Activated CD4-positive, alpha-beta T cell treated with anti-CD3 and anti-CD28 coated beads, Interleukin-2, amount 10 ng/mL, durations not matched to agents 24 days and 14 days (primary cell): Measurements from ENCODE around the gene GDNF. TPM values are rescaled to one million over a fixed set of nuclear protein-coding genes. Genes with fewer than 3 reads are reported as not detected.

Experiments used
- DNase-seq: peaks from one replicate; pipeline ENCODE4 v3.0.0; 2022
- H3K27ac Mint-ChIP-seq: one replicate; pipeline ENCODE4 v1.8.0; 2022; ENCODE audit warnings: mild to moderate bottlenecking, mixed read lengths
- H3K27me3 Mint-ChIP-seq: one replicate; pipeline ENCODE4 v1.8.0; 2022; ENCODE audit warnings: mixed read lengths
- H3K36me3 Mint-ChIP-seq: one replicate; pipeline ENCODE4 v1.8.0; 2022; ENCODE audit warnings: low read depth, mild to moderate bottlenecking, mixed read lengths
- H3K4me1 Mint-ChIP-seq: one replicate; pipeline ENCODE4 v1.8.0; 2021; ENCODE audit warnings: mixed read lengths
- H3K4me3 Mint-ChIP-seq: one replicate; pipeline ENCODE4 v1.8.0; 2022; ENCODE audit warnings: mild to moderate bottlenecking, moderate library complexity, mixed read lengths
- H3K9me3 Mint-ChIP-seq: one replicate; pipeline ENCODE4 v1.8.0; 2021; ENCODE audit warnings: mixed read lengths
- intact Hi-C: fragments of 100-400 bp; cut with micrococcal nuclease; formaldehyde crosslinking; loops from one replicate; pipeline ENCODE4 v1.15.1; 2023
- total RNA-seq: library from RNA; stranded (reverse); gene quantifications from 2 replicates; pipeline ENCODE4 v1.2.3, GENCODE V29; 2022

GDNF gene
- total RNA-seq, 1 donor from 2014 or later = 0.16 TPM

DNA sequence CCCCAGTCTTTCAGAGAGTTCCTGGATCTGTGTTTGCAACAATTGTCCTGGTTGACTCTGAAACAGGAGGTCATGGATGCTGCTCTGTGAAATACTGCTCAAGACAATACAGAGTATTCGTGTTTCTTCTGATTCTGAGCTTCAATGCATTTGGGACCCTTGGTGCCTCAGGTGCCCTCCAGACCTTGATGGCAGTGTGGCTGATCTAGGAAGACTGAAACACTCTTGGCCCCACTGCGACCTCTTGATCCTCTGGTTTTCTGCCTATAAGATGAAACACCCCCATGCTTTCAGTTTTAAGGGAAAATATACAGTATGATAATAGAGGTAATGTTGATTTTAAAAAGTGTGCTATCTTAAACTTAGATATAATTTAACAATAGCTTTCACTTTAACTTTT is 67.6 kb downstream of the GDNF start:
- H3K9me3 Mint-ChIP-seq = peaks cover 22% of the 10 kb centered on the region
- no peak overlapping the region for H3K4me3 Mint-ChIP-seq
- no peaks in the 10 kb centered on the region for H3K27me3 Mint-ChIP-seq
- H3K4me1 Mint-ChIP-seq = no peaks in the 10 kb centered on the region
- intact Hi-C loops = no loop called here
- H3K27ac Mint-ChIP-seq = no peak overlapping the region
- no peak for DNase-seq
- H3K36me3 Mint-ChIP-seq = no peaks in the 10 kb centered on the region

DNA sequence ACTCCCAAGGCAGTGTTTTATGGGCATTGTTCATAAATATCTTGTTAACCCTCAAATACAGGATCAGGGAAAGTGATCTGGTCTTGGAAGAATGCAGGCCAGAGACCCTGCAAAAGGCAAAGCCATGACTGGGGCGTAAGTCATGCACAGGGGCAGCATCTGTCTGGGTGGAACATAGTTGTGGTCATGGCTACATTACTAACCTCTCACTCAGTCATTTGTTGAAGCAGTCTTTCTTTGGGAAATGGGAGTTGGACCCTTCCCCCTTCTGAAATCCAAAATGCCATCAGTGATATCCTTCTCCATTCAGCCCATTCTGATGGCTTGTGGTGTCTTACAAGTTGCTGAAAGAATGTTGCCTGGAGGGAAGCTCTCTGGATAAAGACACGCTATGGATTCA is 68.1 kb downstream of the GDNF start:
- no peak overlapping the region for H3K4me3 Mint-ChIP-seq
- H3K27me3 Mint-ChIP-seq = no peaks in the 10 kb centered on the region
- no peak overlapping the region for H3K27ac Mint-ChIP-seq
- no peaks in the 10 kb centered on the region for H3K4me1 Mint-ChIP-seq
- DNase-seq = no peak
- peaks cover 22% of the 10 kb centered on the region for H3K9me3 Mint-ChIP-seq
- no peaks in the 10 kb centered on the region for H3K36me3 Mint-ChIP-seq
- intact Hi-C loops = no loop called here

DNA sequence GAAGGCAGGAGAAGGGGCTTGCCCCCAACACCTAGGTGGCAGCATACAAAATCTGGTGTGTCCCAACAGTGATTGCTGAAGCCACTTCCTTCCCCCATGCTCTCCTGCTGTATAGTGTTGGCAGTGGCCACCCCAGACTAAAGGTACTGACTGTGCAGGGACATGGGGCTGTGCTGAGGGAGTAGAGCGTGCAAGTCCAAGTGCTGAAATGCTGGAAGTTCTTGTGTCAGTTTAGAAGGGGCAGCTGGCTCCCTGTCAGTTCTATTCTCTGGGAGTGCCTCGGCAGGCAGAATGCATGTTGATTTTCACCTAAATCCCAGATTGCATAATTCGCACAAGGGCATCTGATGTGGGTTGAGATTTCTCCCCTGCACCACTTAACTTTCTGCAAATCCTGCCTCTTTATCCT is 68.6 kb downstream of the GDNF start:
- no peaks in the 10 kb centered on the region for H3K36me3 Mint-ChIP-seq
- peaks cover 22% of the 10 kb centered on the region for H3K9me3 Mint-ChIP-seq
- H3K4me3 Mint-ChIP-seq = no peak overlapping the region
- H3K27me3 Mint-ChIP-seq = no peaks in the 10 kb centered on the region
- intact Hi-C loops = no loop called here
- H3K4me1 Mint-ChIP-seq = no peaks in the 10 kb centered on the region
- DNase-seq = no peak
- H3K27ac Mint-ChIP-seq = no peak overlapping the region

DNA sequence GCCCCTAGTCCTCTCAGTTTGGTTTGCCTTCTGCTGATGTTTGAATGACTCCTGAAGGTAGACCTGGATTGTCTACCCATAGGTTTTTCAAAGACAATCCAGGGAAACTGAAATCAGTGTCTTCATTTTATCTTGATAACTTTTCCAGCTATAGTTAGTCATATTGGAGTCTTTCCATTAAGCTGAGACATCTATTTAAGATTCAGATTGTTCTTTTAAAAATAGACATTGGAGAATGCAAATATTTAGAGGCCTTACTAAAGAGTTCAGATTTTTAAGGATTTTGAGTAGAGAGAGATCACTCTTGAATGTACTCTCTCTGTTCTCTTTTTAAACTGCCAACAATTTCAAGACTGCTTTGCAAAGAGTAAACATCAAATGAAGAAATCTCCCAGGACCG is 69.1 kb downstream of the GDNF start:
- no peaks in the 10 kb centered on the region for H3K4me1 Mint-ChIP-seq
- intact Hi-C loops = no loop called here
- DNase-seq = no peak
- H3K4me3 Mint-ChIP-seq = no peak overlapping the region
- H3K9me3 Mint-ChIP-seq = peaks cover 19% of the 10 kb centered on the region
- no peak overlapping the region for H3K27ac Mint-ChIP-seq
- no peaks in the 10 kb centered on the region for H3K27me3 Mint-ChIP-seq
- H3K36me3 Mint-ChIP-seq = no peaks in the 10 kb centered on the region

DNA sequence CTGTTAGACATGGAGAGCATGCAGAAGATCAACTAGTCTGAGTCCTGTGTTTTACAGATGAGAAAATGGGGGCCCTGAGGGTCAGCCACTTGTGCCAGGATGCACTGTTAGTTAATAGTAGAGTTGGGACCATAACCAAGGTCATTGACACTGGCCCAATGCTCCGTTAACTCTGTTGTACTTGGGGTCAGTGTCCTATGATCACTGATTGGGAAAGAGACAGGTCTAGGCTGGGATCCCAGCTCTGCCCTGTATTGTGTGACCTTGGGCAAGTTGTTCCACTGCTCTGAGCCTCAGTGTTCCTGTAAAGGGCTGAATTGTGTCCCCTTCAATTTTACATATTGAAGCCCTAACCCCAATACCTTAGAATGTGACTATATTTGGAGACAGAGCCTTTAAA is 70.0 kb downstream of the GDNF start:
- no peak for DNase-seq
- H3K4me1 Mint-ChIP-seq = no peaks in the 10 kb centered on the region
- peaks cover 14% of the 10 kb centered on the region for H3K9me3 Mint-ChIP-seq
- no peak overlapping the region for H3K4me3 Mint-ChIP-seq
- intact Hi-C loops = no loop called here
- H3K36me3 Mint-ChIP-seq = no peaks in the 10 kb centered on the region
- no peak overlapping the region for H3K27ac Mint-ChIP-seq
- no peaks in the 10 kb centered on the region for H3K27me3 Mint-ChIP-seq

DNA sequence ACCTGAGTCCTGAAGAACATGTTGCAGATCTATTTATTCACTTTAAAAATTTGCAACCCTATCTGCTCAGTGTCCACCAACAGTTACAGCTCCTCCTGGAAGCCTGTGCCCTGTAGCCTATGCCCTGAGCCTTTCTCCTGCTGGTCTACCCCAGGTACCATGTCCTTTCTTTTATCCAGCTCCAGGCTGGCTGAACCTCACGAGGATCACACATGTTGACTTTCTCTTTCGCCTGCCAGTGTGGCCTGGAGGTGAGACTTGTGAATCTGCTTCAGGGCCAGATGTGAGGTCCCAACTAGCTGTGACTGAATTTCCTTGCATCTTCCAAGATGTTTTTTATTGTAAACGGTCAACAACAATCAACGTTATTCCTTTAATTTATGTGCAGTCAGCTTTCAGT is 70.7 kb downstream of the GDNF start:
- intact Hi-C loops = no loop called here
- H3K27me3 Mint-ChIP-seq = no peaks in the 10 kb centered on the region
- no peak overlapping the region for H3K4me3 Mint-ChIP-seq
- peaks cover 14% of the 10 kb centered on the region for H3K9me3 Mint-ChIP-seq
- H3K27ac Mint-ChIP-seq = no peak overlapping the region
- no peak for DNase-seq
- H3K4me1 Mint-ChIP-seq = no peaks in the 10 kb centered on the region
- H3K36me3 Mint-ChIP-seq = no peaks in the 10 kb centered on the region

DNA sequence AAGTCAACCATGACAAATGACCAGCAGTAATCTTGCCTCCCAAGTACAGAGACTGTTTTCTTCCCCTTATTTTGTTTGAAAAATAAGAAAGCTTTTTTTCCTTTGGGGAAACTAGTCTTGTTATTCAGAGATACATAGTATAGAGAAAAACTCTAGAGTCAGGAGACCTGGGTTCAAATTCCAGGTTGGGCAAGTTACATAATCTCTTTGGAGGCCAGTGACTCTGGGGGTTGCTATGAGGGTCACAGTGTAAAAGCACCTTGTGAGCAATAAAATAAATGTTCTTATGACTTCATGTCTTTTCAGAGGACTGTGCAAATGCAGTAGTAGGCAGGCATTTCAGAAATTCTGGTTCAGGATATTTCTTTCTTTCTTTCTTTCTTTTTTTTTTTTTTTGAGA is 71.5 kb downstream of the GDNF start:
- intact Hi-C loops = no loop called here
- H3K4me1 Mint-ChIP-seq = no peaks in the 10 kb centered on the region
- H3K27ac Mint-ChIP-seq = no peak overlapping the region

DNA sequence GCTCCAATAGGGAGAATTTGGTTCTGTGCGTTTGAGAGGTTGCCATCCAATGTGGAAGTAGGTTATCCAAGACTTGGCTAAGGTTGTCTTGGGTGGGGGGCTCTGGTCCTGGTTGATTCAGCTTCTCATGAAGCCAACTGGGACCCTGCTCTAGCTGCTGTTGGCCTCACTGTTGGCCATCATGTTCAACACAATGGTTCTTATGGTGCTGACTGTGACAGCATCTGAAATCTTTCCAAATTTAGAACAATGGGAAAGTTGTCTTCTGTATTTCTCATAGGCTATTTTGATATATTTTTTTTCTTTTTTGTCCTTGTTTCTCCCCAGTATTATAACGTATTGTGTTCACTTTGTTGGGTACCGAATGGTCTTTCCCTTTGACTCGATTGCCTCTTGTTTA is 71.9 kb downstream of the GDNF start:
- no peaks in the 10 kb centered on the region for H3K27me3 Mint-ChIP-seq
- intact Hi-C loops = no loop called here
- H3K4me3 Mint-ChIP-seq = no peak overlapping the region
- H3K36me3 Mint-ChIP-seq = no peaks in the 10 kb centered on the region
- no peaks in the 10 kb centered on the region for H3K4me1 Mint-ChIP-seq
- no peak overlapping the region for H3K27ac Mint-ChIP-seq
- H3K9me3 Mint-ChIP-seq = peaks cover 10% of the 10 kb centered on the region
- DNase-seq = no peak

More for the DNA sequence above, 71.5 kb downstream of the GDNF start:
- Mint-ChIP-seq H3K4me3 (no peak overlapping the region), H3K9me3 (peaks cover 10% of the 10 kb centered on the region), H3K27me3 (no peaks in the 10 kb centered on the region), H3K36me3 (no peaks in the 10 kb centered on the region)
- no peak for DNase-seq

DNA sequence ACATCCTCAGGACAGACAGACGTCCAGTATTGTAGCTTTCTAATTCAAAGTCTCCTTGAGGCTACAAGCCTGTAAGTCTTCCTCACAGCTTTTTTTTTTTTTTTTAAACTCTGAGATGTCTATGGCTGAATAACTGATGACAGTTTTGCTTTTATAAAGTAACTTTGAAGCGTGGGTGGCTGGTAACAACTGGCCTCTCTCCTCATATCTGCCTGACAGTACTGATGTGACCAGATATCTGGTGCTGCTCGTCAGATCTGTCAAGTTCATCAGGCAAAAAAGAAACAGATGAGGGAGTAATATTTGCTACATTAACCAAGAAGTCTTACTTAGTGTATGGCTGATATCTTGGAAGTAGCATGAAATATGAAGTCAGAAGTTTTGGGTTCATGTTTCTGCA is 72.6 kb downstream of the GDNF start:
- intact Hi-C loops = no loop called here
- H3K27ac Mint-ChIP-seq = no peak overlapping the region
- H3K9me3 Mint-ChIP-seq = peaks cover 10% of the 10 kb centered on the region
- H3K27me3 Mint-ChIP-seq = no peaks in the 10 kb centered on the region
- H3K4me3 Mint-ChIP-seq = no peak overlapping the region
- H3K4me1 Mint-ChIP-seq = no peaks in the 10 kb centered on the region
- no peak for DNase-seq
- H3K36me3 Mint-ChIP-seq = no peaks in the 10 kb centered on the region
